Measurements from ENCODE around the gene MYOZ2.
"Not testable (repeated sequence)": the region's sequence is repeated elsewhere in the genome, so short reads cannot be mapped to it uniquely, and the experiment has no call there.

MYOZ2 gene

DNA sequence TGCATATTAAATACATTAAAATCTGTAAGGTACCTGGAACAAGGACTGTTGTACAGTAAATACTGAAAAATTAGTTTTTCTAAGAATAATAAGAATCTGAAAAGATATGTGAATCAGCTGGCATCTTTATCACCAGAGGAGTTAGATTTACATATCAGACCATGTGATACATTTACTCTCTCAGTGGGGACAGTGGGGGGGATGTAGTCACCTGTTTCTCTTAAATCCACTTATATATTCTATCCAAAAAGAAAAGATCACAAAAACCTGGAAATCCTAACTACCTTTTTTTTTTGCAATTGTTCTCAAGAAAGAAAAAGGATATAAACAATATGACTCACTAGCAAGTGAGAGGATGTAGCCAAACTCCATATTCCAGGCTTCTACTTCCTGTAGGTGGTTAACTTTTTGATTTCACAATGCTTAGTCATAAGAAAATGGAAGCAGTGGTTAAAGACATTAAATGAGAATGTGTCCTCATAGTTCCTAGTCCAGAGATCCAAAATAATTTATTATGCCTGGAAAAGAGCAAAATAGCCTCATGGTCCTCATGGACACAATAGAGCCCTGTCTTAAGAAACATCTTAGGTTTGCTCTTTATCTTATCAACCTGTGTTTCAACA lies 22.5 kb upstream of the MYOZ2 start:
- H3K27me3 Mint-ChIP-seq, result no peaks in the 10 kb centered on the region
- no peaks in the 10 kb centered on the region for H3K36me3 Mint-ChIP-seq (ENCODE audit: low read depth)
- peak; percentile 20 for ATAC-seq
- H3K4me1 Mint-ChIP-seq, result peaks cover 2% of the 10 kb centered on the region
- H3K4me3 Mint-ChIP-seq, result no peak overlapping the region
- H3K27ac Mint-ChIP-seq, result no peak overlapping the region
- no peaks in the 10 kb centered on the region for H3K9me3 Mint-ChIP-seq
- DNase-seq, result no peak

DNA sequence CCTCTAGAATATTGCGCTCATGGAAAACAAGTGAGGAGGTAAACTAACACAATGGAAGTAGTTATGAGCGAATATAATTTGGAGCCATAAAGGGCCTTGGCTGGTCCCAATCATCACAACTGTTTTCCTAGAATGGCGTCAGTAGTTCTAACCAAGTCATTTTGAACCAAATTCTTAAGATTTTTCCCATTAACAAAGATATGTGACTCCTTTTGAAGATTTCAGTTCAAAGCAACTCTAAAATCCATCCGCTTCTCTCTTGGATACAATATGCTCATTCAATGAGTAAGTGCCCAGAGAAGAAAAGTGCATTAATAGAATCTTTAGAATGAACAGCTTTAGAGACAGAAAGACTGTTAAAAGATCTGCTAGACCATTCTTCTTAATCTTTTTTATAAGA lies 19.6 kb upstream of the MYOZ2 start:
- Mint-ChIP-seq H3K27me3 (no peaks in the 10 kb centered on the region), H3K9me3 (no peaks in the 10 kb centered on the region), H3K36me3 (ENCODE audit: low read depth) (no peaks in the 10 kb centered on the region), H3K4me1 (peaks cover 2% of the 10 kb centered on the region), H3K4me3 (no peak overlapping the region), H3K27ac (no peak overlapping the region)
- ATAC-seq (no peak), DNase-seq (no peak)

DNA sequence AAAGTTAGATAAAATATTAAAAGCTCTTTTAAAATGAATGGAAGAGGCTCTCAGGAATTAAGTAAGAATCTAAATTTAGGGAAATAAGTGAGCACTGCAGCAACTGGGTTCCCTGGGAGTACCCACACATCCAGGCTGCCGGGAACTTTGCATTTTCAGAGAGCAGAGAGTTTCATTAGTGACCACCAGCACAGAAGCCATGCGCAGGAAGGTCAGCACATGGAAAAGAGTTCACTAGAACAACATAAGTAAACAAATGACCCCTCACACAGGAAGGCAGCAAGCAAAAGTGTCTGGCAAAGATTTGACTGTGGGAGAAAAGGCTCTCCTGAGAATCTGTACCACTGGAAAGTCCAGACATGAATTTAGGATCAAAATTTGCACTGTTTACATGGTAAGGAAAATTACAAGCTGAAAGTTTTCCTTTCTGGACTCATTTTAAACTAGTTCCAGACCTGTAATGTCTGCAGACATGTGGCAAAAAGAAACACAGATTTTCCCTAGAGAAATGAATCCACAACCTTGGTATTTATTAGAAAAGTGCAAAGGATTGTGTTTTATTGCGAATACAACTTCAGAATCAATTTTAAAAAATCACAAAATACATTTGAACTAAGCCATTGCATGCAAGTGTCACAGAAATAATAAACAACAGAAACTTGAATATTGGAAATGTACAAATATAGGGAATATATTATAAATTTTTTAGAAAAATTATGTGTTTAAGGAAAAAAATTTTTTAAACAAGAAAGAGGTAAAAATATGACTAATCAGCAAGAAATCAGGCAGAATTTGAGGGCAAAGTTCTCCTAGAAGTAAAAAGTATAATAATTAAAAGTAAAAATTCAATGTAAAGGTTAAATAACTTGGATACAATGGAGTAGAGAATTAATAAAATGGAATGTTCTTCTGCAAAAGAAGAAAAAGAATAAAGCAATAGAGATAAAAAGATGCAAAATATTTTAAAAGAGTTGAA lies 18.4 kb upstream of the MYOZ2 start:
- H3K27ac Mint-ChIP-seq, result no peak overlapping the region
- no peak overlapping the region for H3K4me3 Mint-ChIP-seq
- H3K9me3 Mint-ChIP-seq, result no peaks in the 10 kb centered on the region
- H3K27me3 Mint-ChIP-seq, result no peaks in the 10 kb centered on the region
- peaks cover 2% of the 10 kb centered on the region for H3K4me1 Mint-ChIP-seq
- no peak for DNase-seq
- no peaks in the 10 kb centered on the region for H3K36me3 Mint-ChIP-seq (ENCODE audit: low read depth)
- ATAC-seq, result no peak

DNA sequence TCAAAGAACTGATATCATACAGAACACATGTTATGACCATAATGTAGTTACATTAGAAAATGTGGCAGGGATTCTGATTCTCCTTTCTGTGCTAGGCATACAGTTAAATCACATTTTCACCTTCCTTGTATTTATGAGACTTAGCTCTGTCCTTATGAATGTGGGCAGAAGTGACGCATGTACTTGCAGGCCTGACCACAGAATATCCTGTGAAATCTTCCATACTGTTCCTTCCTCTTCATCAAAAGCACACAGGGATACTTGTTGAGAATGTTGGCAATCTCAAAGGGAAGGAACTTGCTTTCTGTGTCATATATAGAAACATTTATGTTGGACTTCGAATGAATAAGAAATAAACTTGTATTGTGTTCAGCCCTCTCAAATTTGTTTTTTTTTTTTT lies 17.2 kb upstream of the MYOZ2 start:
- no peak for DNase-seq
- Mint-ChIP-seq H3K9me3 (no peaks in the 10 kb centered on the region), H3K27ac (no peak overlapping the region), H3K36me3 (ENCODE audit: low read depth) (no peaks in the 10 kb centered on the region), H3K27me3 (no peaks in the 10 kb centered on the region), H3K4me3 (no peak overlapping the region), H3K4me1 (peaks cover under 1% of the 10 kb centered on the region)
- no peak for ATAC-seq

DNA sequence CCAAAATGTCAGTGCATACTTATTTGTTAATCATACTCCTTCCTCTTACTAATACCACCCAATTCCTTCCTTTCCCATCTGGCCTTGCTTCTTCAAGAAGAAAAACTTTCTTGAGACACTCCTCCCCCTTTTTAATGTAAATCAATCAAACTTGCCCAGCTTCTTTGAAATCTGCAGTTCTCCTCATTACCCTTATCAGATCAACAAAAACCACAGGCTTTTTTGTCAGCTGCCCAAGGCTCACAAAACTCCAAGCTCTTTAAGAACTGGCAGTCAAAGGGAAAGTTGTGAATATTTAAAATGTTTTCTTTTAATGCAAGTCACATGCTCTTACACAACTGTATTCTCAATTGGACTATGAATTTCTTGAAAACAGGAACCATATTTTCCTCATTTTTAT lies 11.3 kb upstream of the MYOZ2 start:
- H3K36me3 Mint-ChIP-seq (ENCODE audit: low read depth), result no peaks in the 10 kb centered on the region
- no peak overlapping the region for H3K4me3 Mint-ChIP-seq
- no peak for ATAC-seq
- H3K27me3 Mint-ChIP-seq, result no peaks in the 10 kb centered on the region
- H3K4me1 Mint-ChIP-seq, result peaks cover 3% of the 10 kb centered on the region
- no peaks in the 10 kb centered on the region for H3K9me3 Mint-ChIP-seq
- no peak for DNase-seq
- H3K27ac Mint-ChIP-seq, result no peak overlapping the region

DNA sequence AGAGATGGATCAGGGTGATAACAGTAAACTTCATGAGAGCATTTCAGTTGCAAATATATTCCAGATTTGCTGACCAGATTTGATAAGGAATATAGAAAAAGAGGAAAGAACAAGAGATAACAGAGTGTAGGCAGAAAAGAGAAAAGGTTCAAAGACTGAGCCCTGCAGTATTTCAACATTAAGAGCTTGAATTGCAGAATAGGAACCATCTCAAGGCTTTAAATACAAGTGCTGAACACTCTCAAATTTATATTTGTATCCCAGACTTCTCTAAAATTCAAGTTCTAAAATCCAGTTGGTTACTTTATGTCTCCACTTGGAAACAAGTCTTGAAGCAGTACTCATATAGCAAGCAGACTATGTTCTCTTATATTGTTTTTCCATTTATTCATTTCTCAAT lies 9.7 kb upstream of the MYOZ2 start:
- no peak for DNase-seq
- Mint-ChIP-seq H3K36me3 (ENCODE audit: low read depth) (no peaks in the 10 kb centered on the region), H3K4me1 (peaks cover 3% of the 10 kb centered on the region), H3K9me3 (no peaks in the 10 kb centered on the region), H3K27ac (no peak overlapping the region), H3K4me3 (no peak overlapping the region), H3K27me3 (no peaks in the 10 kb centered on the region)
- ATAC-seq, result no peak

DNA sequence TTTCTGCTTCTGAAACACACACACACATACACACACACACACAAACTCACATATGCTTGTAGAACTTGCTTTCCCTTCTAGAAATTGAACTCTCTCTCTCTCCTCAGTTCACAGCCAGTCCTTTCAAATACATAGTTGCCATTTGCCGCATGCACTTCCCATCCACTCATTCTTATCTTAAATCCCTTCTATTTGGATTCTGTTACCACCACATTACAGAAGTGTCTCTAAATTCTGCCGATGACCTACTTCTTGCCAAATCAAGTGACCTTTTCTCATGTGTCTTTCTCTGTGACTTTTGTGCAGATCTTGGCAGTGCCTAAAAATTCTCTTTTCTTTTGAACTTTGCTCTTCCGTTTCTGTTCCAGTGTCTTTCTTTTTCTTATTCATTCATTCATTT lies 7.5 kb upstream of the MYOZ2 start:
- no peaks in the 10 kb centered on the region for H3K36me3 Mint-ChIP-seq (ENCODE audit: low read depth)
- H3K9me3 Mint-ChIP-seq, result no peaks in the 10 kb centered on the region
- no peak overlapping the region for H3K27ac Mint-ChIP-seq
- no peaks in the 10 kb centered on the region for H3K27me3 Mint-ChIP-seq
- H3K4me3 Mint-ChIP-seq, result no peak overlapping the region
- ATAC-seq (no peak), DNase-seq (no peak)
- H3K4me1 Mint-ChIP-seq, result peaks cover 3% of the 10 kb centered on the region

DNA sequence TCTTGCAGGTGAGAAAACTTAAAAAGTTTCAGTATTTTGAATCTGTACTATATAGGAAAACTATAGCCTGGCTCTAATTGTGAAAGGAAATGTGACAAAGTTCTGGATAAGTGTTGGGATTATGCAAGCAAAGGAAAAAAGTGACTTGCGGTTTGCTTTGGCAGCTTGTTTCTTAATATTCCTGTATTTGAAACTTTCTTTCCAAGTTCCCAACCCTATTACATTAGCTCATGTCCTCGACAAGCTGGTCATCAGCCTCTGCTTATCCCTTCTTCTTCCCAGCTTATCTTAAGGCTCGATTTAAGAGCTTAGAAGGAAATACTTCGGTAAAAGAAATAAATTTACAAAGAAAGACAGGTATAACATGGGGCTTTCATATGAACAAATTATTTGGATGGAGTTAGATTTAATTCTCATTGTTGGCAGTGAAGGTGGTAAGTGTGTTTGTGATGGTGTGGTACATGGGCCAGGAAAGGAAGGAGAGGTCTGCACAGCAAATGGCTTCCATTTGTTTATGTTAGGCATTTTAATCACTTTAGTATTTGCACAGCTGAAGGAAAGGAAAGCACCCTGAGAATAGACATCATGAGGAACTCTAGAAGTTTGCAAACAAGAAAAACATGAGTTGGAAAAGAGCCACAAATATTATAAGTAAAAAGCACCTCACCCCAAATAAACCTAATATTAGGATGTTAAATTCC lies 5.1 kb upstream of the MYOZ2 start:
- Mint-ChIP-seq H3K27ac (no peak overlapping the region), H3K36me3 (ENCODE audit: low read depth) (no peaks in the 10 kb centered on the region), H3K4me3 (no peak overlapping the region), H3K9me3 (no peaks in the 10 kb centered on the region), H3K27me3 (no peaks in the 10 kb centered on the region), H3K4me1 (no peaks in the 10 kb centered on the region)
- DNase-seq (no peak), ATAC-seq (no peak)

DNA sequence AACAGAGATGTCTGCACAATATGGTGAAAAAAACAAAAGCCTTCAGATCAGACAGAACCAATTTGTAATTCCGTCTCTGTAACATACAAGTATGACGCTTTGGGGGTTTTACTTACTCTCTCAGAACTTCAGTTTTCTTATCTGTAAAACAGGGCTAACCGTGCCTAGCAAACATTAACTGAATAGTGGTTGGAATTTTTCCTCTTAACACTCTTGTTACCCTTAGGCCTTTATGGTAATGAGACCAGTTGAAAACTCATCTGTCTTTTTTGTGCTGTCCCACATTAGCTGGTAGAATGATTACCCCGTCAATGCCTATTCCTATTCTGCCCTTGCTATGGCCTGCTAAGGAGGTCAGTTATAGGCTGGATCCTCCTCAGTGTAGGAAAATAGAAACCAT lies 4.5 kb upstream of the MYOZ2 start:
- no peaks in the 10 kb centered on the region for H3K4me1 Mint-ChIP-seq
- ATAC-seq (no peak), DNase-seq (no peak)
- H3K27me3 Mint-ChIP-seq, result no peaks in the 10 kb centered on the region
- H3K27ac Mint-ChIP-seq, result no peak overlapping the region
- no peak overlapping the region for H3K4me3 Mint-ChIP-seq
- no peaks in the 10 kb centered on the region for H3K9me3 Mint-ChIP-seq
- no peaks in the 10 kb centered on the region for H3K36me3 Mint-ChIP-seq (ENCODE audit: low read depth)

DNA sequence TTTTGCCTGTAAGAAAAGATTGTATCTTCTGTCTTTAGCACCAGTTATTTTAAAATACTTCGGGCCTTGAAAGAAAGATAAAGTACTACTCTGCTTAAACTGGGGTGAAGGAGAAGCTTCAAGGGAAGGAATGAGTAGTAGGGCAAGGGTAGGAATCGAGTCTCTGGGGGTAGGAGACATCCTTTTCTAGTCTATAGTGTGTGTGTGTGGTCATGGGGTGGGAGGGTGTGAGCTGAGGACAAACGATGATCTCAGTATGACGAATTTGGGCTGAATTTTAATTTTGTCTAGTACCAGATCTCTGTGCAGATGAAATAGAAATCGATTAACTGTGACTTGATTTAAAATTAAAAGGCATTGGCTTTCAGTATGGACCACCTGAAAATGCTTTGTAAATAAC lies 3.3 kb upstream of the MYOZ2 start:
- Mint-ChIP-seq H3K4me1 (no peaks in the 10 kb centered on the region), H3K27me3 (no peaks in the 10 kb centered on the region), H3K36me3 (ENCODE audit: low read depth) (no peaks in the 10 kb centered on the region), H3K4me3 (no peak overlapping the region), H3K27ac (no peak overlapping the region), H3K9me3 (no peaks in the 10 kb centered on the region)
- ATAC-seq (no peak), DNase-seq (no peak)

DNA sequence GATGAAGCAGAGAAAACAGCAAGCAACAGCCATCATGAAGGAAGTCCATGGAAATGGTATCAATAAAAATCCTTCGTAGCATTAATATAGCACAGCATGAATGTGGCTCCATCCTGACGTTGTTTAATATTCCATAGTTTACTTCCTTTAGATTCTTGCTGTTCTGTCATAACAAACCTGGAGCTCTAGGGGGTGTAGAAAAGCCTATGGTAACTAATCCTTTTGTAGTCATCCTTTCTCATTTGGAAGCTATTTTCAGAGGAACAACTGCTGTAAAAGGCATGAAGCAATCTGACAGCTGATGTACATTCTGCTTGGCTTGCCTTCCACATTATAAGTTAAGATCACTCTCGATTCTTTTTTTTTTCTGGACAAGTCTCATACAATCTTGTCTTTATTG lies 914 bp downstream of the MYOZ2 start:
- no peaks in the 10 kb centered on the region for H3K27me3 Mint-ChIP-seq
- no peak overlapping the region for H3K4me3 Mint-ChIP-seq
- no peak overlapping the region for H3K27ac Mint-ChIP-seq
- H3K4me1 Mint-ChIP-seq, result peaks cover 23% of the 10 kb centered on the region
- no peaks in the 10 kb centered on the region for H3K36me3 Mint-ChIP-seq (ENCODE audit: low read depth)
- ATAC-seq (no peak), DNase-seq (no peak)
- no peaks in the 10 kb centered on the region for H3K9me3 Mint-ChIP-seq

DNA sequence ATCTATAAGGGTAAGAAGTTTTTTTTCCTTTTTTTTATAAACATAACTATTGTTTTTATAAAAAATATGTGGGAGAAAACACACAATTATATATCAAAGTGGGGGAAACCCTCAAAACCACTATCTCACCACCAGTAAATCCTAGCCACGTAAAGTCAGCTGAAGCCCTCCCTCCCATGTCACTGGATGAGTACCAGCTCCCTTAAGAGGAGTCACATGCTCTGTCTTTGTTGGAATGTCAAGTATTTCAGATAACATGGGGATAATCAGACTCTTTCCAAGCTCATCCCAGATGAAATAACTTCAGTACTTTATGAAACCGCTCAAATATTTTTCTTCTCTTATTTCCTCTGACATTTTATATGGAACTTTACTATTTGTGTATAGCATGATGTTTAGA lies 2.4 kb downstream of the MYOZ2 start:
- Mint-ChIP-seq H3K36me3 (ENCODE audit: low read depth) (no peaks in the 10 kb centered on the region), H3K4me1 (peaks cover 23% of the 10 kb centered on the region), H3K27ac (no peak overlapping the region), H3K4me3 (no peak overlapping the region), H3K9me3 (no peaks in the 10 kb centered on the region), H3K27me3 (no peaks in the 10 kb centered on the region)
- DNase-seq (no peak), ATAC-seq (no peak)

DNA sequence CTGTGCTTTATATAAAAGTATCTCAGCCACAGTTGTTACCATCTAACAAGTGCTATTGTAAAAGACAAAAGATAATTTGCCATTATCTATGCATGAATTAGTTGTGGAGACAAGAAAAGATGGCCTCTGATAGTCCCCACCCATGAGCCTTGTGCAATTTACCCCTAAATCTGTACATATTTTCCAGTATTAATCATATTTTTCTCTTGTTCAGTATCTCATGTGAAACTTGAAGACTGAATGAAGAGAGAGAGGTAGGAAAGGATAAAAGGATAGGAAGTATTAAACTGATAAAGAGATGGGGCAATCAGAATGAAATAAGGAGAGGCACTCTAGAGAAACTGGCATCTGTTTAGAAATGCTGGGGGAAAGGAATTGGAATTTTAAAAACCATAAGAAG lies 3.7 kb downstream of the MYOZ2 start:
- H3K9me3 Mint-ChIP-seq, result no peaks in the 10 kb centered on the region
- peak overlapping the region; percentile 72 for H3K27ac Mint-ChIP-seq
- DNase-seq (no peak), ATAC-seq (no peak)
- H3K27me3 Mint-ChIP-seq, result no peaks in the 10 kb centered on the region
- H3K4me3 Mint-ChIP-seq, result no peak overlapping the region
- H3K4me1 Mint-ChIP-seq, result peaks cover 23% of the 10 kb centered on the region
- H3K36me3 Mint-ChIP-seq (ENCODE audit: low read depth), result no peaks in the 10 kb centered on the region

DNA sequence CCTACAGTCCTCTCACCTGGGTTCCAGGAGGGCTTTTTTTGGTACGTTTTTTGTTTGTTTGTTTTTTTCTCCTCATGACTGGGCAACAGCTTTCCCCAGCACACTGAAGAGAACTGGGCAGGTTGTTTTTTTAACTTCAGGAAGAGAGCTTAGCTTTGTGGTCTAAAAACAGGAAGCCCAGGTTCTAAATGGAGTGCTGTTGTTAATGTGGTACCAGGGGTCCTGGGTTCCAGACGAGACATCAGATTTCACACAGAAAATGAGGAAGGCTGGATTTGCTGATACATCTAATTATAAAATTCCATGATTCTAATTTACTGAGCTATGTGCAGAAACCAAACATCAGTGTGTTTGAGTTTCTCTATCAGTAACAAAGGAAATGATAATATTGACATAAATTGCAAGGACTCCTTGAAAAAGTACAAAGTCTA lies 4.2 kb downstream of the MYOZ2 start:
- Mint-ChIP-seq H3K4me1 (peaks cover 23% of the 10 kb centered on the region), H3K36me3 (ENCODE audit: low read depth) (no peaks in the 10 kb centered on the region), H3K4me3 (no peak overlapping the region), H3K27me3 (no peaks in the 10 kb centered on the region), H3K9me3 (no peaks in the 10 kb centered on the region), H3K27ac (peak overlapping the region; percentile 72)
- ATAC-seq (no peak), DNase-seq (no peak)

DNA sequence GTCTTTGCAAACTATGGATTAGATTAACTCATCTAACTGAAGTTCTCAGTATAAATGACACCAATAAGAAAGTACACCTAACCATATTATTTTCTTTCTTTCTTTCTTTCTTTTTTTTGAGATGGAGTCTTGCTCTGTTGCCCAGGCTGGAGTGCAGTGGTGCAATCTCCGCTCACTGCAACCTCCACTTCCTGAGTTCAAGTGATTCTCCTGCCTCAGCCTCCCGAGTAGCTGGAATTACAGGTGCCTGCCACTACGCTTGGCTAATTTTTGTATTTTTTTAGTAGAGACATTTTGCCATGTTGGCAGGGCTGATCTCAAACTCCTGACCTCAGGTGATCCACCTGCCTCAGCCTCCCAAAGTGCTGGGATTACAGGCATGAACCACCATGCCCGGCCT lies 5.7 kb downstream of the MYOZ2 start:
- not testable (repeated sequence) for H3K27ac Mint-ChIP-seq; H3K9me3 Mint-ChIP-seq; ATAC-seq; H3K36me3 Mint-ChIP-seq (ENCODE audit: low read depth); DNase-seq; H3K27me3 Mint-ChIP-seq; H3K4me3 Mint-ChIP-seq
- peaks cover 23% of the 10 kb centered on the region for H3K4me1 Mint-ChIP-seq
